Transverse colon (tissue), 4 donors: Measurements from ENCODE around the gene IGF1. TPM values are rescaled to one million over a fixed set of nuclear protein-coding genes. Genes with fewer than 3 reads are reported as not detected.

Source experiments
- DNase-seq: peaks from one replicate; pipeline ENCODE4 v3.0.0-alpha.2; 2019
- H3K27ac ChIP-seq, 4 donors: fragments of 200-600 bp; sonication (generic); 2 replicates each; pipeline ENCODE4 v1.5.1; 2016 to 2018; ENCODE audit warnings: inconsistent platforms in 4 of 4
- H3K27me3 ChIP-seq: fragments of 200-600 bp; sonication (generic); 2 replicates; pipeline ENCODE4 v1.5.1; 2017; ENCODE audit warnings: inconsistent platforms
- H3K36me3 ChIP-seq, 4 donors: fragments of 200-600 bp; sonication (generic); 2 replicates each; pipeline ENCODE4 v1.5.1; 2017 to 2019; ENCODE audit warnings: inconsistent platforms in 4 of 4
- H3K4me1 ChIP-seq, 4 donors: fragments of 200-600 bp; sonication (generic); 2 replicates each; pipeline ENCODE4 v1.5.1; 2017 to 2020; ENCODE audit warnings: inconsistent platforms in 4 of 4
- H3K4me3 ChIP-seq, 4 donors: fragments of 200-600 bp; sonication (generic); 1 replicate in 1 of 4; 2 replicates in 3 of 4; pipeline versions ENCODE4 v1.5.1 to v1.6.1; 2017 to 2019; ENCODE audit warnings: inconsistent platforms in 4 of 4
- H3K9me3 ChIP-seq, 2 donors: fragments of 200-600 bp; sonication (generic); 2 replicates each; pipeline ENCODE4 v1.5.1; 2017 to 2019; ENCODE audit warnings: inconsistent platforms in 2 of 2
- CTCF ChIP-seq, 5 experiments: fragments of 200-600 bp in 3 of 5; fragments of 450-650 bp in 2 of 5; sonication (generic) in 3 of 5; IDR thresholded peaks; 1 replicate in 2 of 5; 2 replicates in 3 of 5; pipeline ENCODE4 v1.5.1; 2016 to 2017; ENCODE audit warnings: antibody characterized with exemption in 5 of 5, inconsistent platforms in 3 of 5, mild to moderate bottlenecking in 2 of 5, moderate library complexity in 1 of 5
- EP300 ChIP-seq: sonication (generic); formaldehyde crosslinking; IDR thresholded peaks from one replicate; pipeline ENCODE4 v1.6.1; 2017; ENCODE audit warnings: antibody characterized with exemption, low read depth
- POLR2A ChIP-seq: fragments of 450-650 bp; IDR thresholded peaks from one replicate; pipeline ENCODE4 v1.6.1; 2016; ENCODE audit warnings: antibody characterized with exemption, mild to moderate bottlenecking, moderate library complexity
- POLR2AphosphoS5 ChIP-seq, 3 donors: sonication (generic); formaldehyde crosslinking; IDR thresholded peaks; one replicate each; pipeline ENCODE4 v1.6.1; 2016; ENCODE audit warnings: antibody characterized with exemption in 3 of 3
- WGBS, 2 donors: methylation state at CpG; one replicate each; pipeline ENCODE4 v1.1.5; 2018; ENCODE audit warnings: low coverage in 1 of 2; 5-methylcytosine and 5-hydroxymethylcytosine counted together
- in situ Hi-C, 4 donors: fragments of 200-750 bp; cut with MboI; loops; one replicate each; pipeline versions ENCODE4 v1.15.0 to v1.15.1; 2017; ENCODE audit warnings: low sequenced_read_pairs in 3 of 4, low pct_ligation_motif_present in 1 of 4, low pct_unique_long_range_greater_than_20kb in 1 of 4
- intact Hi-C: fragments of 100-400 bp; cut with DNase I; formaldehyde crosslinking; loops from one replicate; pipeline ENCODE4 v1.15.1; 2023; ENCODE audit warnings: low total_unique reads
- total RNA-seq, 4 donors: library from RNA; depleted of rRNA; stranded (reverse); fragments of >200 nt; gene quantifications; one replicate each; pipeline ENCODE4 v1.1.0, GENCODE V29; 2016

The IGF1 gene
- total RNA-seq, 4 donors from 2014 or later = 2.2 to 15.5 (median 5.4) TPM

DNA sequence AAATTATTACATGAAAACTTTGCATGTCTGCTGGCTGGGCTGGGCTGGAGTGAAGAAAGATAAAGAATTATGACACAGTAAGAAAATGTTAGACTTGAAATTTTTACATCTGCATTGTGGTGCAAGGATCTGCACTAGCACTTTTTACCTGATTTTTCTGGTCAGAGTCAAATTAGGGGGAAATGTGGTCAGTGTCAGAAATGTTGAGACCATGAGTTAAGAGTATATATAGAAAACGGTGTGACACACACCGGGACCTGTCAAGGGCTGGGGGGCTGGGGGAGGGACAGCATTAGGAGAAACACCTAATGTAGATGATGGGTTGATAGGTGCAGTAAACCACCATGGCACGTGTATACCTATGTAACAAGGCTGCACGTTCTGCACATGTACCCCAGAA is 90.3 kb downstream of the IGF1 start:
- DNase-seq = no peak
- no peaks in the 10 kb centered on the region for H3K4me1 ChIP-seq
- H3K36me3 ChIP-seq = no peaks in the 10 kb centered on the region
- H3K27me3 ChIP-seq = no peaks in the 10 kb centered on the region
- no peak overlapping the region for H3K4me3 ChIP-seq
- intact Hi-C loops (no loop called here), in situ Hi-C loops (loop anchor here in 1 of 4 donors (10.0 kb wide), 1 partner anchor 65 kb away; no protein-coding TSS in a partner anchor)
- no peak overlapping the region for H3K27ac ChIP-seq
- TF ChIP-seq EP300 (no peak), CTCF (IDR thresholded peaks at IDR 0.05) (no peak), POLR2A (no peak), POLR2AphosphoS5 (IDR thresholded peaks at IDR 0.05) (no peak)
- 76 to 83% methylated on average over 4 of the region's 4 CpGs for WGBS, 2 donors
- no peaks in the 10 kb centered on the region for H3K9me3 ChIP-seq

GRCh38 chr12:102388469-102388868 is 91.9 kb downstream of the IGF1 start:
- 27 to 29% methylated on average over 1 of the region's 1 CpG for WGBS, 2 donors

GRCh38 chr12:102385343-102385742 is 95.0 kb downstream of the IGF1 start:
- Histone ChIP-seq H3K27ac (no peak overlapping the region), H3K4me3 (no peak overlapping the region), H3K9me3 (peaks cover 0 to 9% of the 10 kb centered on the region in 2 donors), H3K36me3 (no peaks in the 10 kb centered on the region), H3K27me3 (no peaks in the 10 kb centered on the region), H3K4me1 (no peaks in the 10 kb centered on the region)
- no peak for DNase-seq
- in situ Hi-C loops = no loop called here
- TF ChIP-seq EP300 (no peak), POLR2A (no peak), POLR2AphosphoS5 (IDR thresholded peaks at IDR 0.05) (no peak), CTCF (IDR thresholded peaks at IDR 0.05) (no peak)
- WGBS, 2 donors = 83% methylated on average over 1 of the region's 1 CpG
- intact Hi-C loops = no loop called here

More at GRCh38 chr12:102388469-102388868, 91.9 kb downstream of the IGF1 start:
- intact Hi-C loops (no loop called here), in situ Hi-C loops (no loop called here)
- Histone ChIP-seq H3K36me3 (no peaks in the 10 kb centered on the region), H3K27me3 (no peaks in the 10 kb centered on the region), H3K4me3 (no peak overlapping the region), H3K27ac (no peak overlapping the region), H3K9me3 (peaks cover 0 to 9% of the 10 kb centered on the region in 2 donors), H3K4me1 (no peaks in the 10 kb centered on the region)
- TF ChIP-seq POLR2AphosphoS5 (IDR thresholded peaks at IDR 0.05) (no peak), POLR2A (no peak), CTCF (IDR thresholded peaks at IDR 0.05) (no peak), EP300 (no peak)
- no peak for DNase-seq

DNA sequence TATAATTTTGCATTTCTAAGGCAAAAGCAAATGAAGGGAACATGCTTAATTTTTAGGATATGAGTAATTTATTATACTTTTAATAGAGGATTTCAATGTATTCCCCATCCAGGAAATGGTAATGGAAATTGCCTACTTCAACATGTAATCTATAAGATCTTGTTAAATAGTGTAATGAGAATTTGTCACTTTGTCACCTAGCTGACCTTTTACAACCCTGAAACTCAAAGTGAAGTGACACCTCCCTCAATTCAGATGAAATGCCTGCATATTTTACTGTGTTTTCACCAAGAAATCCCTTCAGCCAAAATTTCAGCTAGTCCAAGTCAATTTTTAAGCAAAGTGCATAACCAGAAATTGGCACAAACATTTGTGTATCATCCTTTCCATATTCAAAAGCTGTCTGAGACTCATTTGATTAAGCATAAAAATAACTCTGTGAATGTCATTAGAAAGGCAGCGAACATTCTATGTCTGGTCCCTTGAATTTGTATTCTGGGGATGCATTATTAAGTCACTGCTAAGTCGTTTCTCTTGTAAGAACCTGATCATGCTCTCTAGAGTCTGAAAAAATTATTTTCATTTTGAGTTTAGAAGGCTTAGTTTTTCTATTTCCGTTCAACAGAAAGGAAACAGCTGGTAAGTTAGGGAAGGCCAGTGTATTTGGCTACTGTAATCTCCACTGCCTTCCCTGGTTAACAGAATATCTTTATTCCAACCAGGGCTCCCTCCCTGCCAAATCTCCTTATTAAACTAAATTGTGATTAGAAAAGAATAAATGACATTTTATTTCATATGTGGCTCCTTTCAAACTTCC is 100.8 kb downstream of the IGF1 start:
- no peak for DNase-seq
- Histone ChIP-seq H3K27me3 (no peaks in the 10 kb centered on the region), H3K4me3 (no peak overlapping the region), H3K27ac (no peak overlapping the region), H3K4me1 (no peaks in the 10 kb centered on the region), H3K36me3 (no peaks in the 10 kb centered on the region), H3K9me3 (peaks cover 0 to 9% of the 10 kb centered on the region in 2 donors)
- intact Hi-C loops (no loop called here), in situ Hi-C loops (no loop called here)
- TF ChIP-seq POLR2AphosphoS5 (IDR thresholded peaks at IDR 0.05) = no peak
- TF ChIP-seq EP300 = no peak
- no peak for TF ChIP-seq POLR2A
- TF ChIP-seq CTCF (IDR thresholded peaks at IDR 0.05) = no peak
- 32 to 52% methylated on average over 3 of the region's 3 CpGs for whole genome bisulfite sequencing, 2 donors
